Measurements from ENCODE around the gene SLC7A5.

DNA sequence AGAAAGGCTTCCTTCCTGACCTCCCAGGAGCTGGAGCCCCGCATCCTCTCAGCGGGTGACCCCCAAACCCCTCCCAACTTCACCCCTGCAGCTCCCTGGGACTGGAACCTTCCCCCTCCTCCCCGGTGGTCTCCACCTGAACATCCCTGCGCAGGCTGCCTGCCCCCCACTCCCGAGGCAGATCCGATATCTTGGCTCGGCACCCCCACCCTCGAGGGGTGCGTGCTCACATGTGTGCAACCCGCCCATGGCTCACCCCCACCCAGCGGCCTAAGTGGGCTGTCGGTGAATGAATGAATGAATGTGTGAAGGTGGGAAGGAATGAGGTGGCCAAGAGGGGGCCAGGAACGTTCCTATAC is 39.7 kb downstream of the SLC7A5 start:
- TF ChIP-seq POLR2AphosphoS5 (IDR thresholded peaks at IDR 0.05): no peak
- TF ChIP-seq, protein P1, sequence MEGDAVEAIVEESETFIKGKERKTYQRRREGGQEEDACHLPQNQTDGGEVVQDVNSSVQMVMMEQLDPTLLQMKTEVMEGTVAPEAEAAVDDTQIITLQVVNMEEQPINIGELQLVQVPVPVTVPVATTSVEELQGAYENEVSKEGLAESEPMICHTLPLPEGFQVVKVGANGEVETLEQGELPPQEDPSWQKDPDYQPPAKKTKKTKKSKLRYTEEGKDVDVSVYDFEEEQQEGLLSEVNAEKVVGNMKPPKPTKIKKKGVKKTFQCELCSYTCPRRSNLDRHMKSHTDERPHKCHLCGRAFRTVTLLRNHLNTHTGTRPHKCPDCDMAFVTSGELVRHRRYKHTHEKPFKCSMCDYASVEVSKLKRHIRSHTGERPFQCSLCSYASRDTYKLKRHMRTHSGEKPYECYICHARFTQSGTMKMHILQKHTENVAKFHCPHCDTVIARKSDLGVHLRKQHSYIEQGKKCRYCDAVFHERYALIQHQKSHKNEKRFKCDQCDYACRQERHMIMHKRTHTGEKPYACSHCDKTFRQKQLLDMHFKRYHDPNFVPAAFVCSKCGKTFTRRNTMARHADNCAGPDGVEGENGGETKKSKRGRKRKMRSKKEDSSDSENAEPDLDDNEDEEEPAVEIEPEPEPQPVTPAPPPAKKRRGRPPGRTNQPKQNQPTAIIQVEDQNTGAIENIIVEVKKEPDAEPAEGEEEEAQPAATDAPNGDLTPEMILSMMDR (IDR thresholded peaks at IDR 0.05): no peak
- TF ChIP-seq POLR2A (IDR thresholded peaks at IDR 0.05): no peak

Data from prostate gland (tissue), 2 donors.